ENCODE data around the gene POLR1H.

Gene POLR1H

DNA sequence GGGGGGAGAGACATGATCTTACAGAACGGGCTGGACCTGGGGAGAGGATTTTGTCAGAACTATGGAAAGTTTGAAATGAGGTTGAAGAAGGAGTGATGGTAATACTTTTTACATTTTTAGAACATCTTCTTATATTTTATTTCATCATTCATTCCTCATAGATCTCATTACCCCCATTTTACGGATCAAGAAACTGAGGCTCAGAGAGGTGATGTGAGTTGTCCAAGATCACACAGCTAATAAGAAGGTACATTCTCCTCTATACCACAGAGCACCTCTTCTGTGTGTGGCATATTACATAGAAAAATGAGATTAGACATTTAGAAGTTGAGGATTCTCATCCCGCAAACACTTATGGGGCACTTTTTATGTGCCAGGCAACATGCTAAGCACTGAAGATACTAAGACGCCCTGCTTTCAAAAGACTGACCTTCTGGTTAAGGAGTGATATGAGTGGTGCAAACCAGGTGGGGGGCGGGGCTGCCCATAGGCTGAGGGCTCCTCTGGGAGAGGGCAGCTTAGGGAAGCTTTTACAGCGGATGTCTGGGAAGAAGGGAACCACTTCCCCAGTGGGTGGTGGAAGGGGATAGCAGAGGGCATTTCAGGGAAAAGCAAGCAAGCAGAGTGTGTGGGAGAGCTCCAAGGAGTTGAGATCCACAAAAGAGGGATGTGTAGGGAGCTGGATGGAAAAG lies 31.9 kb downstream of the POLR1H start:
- no peak for DNase-seq

DNA sequence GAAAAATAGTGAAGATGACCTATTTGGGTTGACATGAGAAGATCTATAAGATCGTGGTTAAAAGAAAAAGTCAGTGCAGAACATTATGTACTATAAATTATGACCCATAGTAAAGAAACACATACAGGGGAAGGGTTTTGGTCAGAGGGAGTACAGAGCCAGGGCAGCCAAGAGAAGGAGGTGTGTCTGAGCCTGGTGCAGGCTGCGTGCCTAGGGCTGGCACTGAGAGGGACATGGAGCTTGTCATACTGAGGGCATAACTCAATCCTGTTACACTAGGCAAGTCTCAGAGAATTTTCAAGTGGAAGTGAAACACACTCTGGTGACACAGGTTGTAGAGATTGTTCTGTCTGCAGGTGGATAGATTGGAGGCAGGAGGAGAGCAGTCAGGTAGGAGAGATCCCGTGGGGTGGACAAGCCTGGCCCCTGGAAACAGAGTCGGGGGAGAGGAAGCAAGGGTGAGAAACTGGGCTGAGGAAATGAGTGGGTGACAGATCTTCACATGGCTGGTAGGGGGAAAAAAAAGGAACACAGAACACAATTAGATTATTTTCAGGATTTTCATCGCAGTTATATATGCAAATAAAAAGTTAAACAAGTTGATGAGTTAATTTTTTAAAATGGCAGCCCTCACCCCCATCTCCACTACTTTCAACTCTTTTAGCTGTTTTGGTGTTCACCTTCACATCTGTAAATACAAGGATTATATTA lies 33.0 kb downstream of the POLR1H start:
- no peak for DNase-seq

DNA sequence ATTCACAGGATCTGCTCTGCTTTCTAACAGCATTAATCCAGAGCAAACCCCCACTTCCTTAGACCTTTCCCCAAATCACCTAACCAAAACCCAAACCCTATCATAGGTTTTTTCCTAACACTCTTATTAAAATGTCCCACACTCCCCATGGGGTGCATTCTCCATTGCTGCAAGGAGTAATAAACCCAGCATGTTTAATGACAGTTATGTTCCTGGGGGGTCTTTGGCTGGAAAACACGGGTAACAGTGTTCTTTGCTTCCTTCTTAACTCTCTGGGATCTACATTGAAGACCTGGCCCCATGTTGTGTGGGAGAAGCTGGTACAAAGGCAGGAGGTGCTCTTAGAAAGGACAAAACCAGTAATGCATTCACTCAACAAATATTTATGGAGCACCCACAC lies 35.8 kb downstream of the POLR1H start:
- no peak for DNase-seq

DNA sequence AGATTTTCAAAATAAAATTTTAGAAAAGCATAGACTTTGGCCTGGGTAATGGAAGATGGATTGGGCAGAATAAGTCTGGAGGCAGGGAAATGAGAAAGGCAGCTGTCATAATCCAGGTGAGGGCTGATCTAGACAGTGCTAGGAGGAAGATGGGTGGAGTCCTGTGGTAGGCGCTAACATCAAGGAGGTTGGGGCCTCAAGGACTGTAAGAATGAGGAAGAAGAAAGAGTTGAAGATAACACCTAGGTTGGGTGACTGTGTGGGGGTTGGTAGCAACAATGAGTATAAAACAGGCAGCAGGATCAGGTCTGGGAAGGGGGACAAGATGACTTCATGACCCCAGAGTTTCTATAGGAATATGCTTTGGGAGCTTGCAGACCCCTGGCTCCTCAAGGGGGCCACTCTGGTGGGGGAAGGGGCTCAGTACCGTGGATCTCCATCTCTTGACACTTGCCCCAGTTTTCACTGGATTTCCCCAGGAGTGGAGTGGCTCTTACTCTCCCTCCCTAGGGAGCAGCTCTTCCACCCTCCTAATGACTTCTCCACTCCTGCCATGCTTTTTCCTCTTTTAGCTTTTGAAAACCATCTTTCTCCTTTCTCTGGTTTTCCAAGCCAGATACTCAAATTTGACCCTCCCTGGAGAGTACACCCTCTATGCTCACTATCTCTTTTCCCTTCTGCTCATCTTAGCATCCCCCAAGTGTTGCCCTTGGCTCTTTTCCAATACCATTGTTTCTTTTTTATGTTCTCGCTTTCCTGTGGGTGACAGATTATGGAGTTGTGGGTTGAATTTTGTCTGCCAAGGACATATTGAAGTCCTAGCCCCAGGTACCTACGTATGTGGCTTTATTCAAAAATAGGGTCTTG lies 37.1 kb downstream of the POLR1H start:
- DNase-seq, result no peak

DNA sequence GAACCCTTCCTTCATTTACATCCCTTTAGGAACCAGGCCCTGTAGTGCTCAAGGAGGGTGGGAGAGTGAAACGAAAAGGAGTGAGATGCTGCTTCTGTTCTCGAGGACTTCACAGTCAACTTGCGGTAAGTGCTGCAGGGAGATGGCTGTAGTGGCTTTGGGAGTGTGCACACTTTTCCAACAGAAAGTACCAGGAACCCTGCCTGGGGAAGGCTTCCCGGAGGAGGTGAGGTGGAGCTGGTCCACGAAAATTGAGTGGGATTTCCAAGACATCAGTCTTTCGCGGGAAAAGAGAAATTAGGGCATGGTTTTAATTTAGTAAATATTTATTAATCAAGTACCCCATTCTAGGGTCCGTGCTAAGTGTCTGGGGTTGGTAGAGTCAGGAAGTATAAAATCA lies 39.1 kb downstream of the POLR1H start:
- DNase-seq, result no peak

DNA sequence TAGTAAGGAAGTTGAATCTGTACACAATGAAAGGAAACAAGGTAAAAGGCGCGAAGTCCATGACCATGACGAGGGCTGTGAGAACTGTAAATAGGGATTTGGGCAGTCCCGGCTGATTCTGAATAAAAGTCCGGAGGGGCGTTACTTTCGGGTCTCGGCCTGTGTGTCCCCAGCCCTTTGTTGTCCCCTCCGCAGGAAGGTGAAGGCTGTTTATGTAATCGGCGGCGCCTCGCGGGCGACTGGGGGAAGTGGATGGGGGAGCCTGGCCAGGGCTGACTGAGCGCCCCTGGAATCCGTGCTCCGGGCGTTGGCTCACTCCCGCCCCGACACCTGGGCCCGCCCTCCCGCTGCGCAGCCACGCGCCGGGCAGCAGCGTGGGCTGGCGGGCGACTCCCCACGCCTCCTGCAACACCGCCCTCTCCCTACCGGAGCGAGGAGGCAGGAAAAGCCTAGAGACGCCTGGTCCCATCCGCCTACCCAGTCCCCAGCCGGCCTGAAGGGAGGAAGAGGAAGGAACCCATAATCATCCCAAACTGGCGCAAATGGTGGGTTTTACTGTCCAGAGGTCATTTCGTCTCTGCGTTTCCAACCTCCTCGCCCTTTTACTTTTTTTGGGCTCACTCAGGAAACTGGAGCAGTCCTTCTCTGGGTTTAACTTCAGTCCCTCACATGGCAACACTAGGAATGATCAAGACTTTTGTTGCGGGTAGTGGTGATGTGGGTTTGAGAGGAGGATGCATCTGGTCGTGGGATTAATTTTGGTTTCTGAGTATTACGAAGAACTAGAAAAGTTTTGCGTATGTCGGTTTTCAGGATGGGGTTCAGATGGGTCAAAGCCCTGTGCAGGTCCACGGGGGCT lies 39.7 kb downstream of the POLR1H start:
- peak; percentile 59 for DNase-seq

DNA sequence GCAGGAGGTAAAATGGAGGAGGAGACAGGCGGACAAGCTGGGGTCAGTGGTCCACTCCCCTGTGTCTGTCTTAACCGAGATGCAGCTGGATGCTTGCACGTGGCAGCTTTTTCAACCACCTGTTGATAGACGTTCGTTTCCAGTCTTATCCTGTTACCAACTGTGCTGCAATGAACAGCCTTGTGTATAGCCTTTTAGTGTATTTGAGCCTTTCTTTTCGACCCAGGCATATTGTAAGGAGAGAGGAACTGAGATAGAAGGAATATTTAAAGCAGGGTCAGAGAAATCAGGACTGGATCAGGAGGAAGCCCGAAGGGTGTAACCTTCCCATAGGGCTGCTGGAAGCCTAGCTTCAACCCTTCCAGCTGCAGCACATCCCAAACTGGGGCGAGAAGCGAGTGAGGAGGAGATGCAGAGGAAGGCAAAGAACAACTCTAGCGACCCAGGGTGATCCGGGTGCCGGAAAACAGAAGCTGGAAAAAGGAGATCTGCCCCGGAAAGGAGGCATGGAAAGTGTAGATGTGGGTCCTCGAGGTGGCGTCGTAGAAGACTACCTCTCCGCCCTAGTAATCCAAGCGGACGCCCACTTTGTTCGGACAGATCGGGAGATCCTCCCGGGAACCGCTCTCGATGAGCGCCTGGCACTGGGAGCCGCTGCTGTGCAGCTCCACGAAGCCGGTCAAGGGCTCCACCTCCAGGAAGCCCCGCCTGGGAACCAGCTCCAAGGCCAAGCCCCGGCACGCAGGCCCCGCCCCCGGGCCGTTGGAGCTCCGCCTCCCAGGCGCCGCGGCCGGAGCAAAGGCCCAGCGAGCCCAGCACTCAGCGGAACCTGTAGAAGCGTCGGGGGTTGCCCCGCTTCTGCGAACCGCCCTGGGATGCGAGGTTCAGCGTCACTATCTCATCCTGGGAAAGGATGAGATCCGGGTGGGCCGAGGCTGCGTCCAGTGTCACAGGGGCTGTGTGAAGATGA lies 40.7 kb downstream of the POLR1H start:
- peak; percentile 77 for DNase-seq

DNA sequence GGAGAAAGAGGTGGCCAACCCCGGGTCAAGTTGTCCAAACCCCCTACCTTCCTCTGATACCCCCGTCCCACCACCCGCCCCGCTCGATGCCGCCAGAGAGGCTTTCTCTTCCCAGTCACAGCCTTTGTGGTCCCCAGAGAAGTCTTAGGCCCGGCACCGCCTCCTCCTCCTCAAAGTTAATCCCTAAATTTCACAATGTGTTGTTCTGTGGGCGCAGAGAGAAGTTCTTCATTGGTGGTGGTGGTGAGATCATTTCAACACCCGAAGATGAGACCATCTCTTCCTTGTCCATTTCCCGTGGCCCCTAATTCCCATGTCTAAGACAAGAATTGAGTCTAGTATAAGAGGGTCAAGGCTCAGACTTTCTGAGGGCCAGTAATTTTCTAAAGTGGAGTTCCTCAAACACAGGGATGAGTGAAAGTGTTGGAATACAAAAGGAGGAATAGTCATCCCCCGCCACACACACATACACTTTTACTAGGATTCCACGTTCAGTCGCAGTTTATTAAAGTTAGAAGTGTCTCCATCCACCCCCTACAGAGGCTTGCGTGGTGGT lies 41.4 kb downstream of the POLR1H start:
- peak; percentile 30 for DNase-seq

DNA sequence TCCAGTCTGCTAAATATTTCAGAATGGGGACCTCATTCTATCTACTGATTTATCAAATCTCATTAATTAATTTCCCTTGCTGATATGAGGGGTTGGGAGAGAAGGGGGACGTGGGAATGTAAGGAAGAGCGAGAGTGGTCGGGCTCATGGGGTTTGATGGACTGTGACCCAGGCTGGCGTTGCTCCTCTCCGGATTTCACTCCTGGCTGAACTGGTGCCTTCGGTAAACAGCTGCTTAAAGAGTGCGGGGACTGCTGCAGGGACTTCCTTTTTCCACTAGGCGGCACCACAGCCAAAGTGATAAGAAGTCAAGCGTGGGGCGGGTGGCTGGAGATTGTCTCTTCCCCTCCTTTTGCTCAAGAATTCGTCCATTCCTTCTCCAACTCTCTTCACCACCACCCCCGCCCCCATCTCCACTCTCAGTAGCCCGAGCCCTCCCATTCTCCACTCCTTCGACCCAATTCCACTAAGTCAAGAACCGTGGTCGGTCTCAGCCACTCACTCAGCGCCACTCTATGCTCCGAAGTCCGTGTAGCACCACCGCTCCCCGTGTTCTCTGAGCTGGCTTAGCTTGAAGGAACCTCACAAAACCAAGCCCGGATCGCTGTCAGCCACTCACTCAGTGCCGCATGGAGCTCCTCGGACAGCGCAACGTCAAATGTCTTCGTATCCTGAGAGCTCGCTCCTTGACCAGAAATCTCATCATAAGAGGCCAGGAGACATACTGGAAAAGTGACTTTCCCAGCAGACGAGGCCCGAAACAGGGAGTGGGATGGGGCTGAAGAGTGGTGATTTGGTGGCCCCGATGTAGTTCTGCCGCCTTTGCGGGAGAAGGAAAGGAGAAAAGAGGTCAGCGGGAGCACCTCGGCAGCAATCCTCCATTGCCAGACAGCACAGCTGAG lies 42.2 kb downstream of the POLR1H start:
- peak; percentile 77 for DNase-seq

DNA sequence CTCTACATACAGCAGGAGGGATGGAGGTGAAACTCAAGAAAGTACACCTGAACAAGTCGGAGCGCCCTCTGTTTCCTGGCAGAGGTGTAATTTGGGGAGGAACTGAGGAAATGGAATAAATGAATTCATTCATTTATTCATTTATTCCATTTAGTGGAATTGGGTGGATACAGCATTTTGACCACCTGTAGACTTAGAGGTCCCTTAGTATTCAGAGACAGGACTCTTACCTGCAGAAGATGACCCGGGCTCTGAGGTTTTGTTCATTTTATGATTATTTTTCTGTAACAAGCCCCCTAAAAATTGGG lies 42.8 kb downstream of the POLR1H start:
- DNase-seq, result no peak

DNA sequence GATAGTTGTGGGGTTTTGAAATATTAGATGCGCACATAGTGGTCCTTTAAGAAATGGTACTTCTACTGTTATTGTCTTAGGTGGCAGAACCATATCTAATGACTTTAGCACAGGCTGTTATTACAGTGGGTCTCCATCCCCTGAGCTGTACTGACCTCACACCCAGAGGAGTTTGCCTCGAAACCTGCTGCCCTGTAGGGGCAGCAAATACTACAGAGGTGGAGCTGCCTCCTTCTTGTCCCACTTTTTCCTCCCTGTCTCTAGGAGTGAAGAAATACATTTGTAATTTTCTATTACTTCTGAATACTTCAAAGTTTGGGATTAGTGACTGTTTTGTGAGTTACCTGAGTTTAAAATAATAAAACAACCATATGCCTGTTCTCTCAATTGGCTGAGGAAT lies 43.6 kb downstream of the POLR1H start:
- no peak for DNase-seq

DNA sequence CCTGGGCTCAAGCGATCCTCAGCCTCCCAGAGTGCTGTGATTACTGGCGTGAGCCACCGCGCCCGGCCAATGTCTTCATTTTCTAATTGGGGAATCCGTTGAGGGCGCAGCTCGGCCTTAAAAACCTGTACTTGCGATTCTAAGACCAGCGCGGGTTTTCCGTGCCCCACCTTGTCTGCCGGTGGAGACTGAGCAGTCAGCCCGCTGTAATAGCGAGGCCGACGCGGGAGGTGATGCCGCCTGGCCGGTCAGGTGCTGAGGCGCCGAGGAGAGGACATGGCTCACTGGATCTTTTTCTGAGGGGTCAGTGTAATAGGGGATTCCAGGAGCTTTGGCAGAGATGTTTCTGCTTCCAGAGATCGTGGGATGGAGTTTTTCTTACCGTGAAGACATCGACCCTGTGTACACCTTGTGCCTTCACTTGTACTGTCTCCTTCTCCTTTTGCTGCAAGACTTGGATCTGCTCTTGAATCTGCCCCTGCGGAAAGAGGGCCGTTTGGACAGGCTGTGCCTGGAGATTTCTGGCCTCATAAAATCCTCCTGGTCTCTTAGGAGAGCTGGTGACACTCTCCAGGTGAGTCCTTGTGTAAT lies 50.3 kb downstream of the POLR1H start:
- DNase-seq, result no peak

DNA sequence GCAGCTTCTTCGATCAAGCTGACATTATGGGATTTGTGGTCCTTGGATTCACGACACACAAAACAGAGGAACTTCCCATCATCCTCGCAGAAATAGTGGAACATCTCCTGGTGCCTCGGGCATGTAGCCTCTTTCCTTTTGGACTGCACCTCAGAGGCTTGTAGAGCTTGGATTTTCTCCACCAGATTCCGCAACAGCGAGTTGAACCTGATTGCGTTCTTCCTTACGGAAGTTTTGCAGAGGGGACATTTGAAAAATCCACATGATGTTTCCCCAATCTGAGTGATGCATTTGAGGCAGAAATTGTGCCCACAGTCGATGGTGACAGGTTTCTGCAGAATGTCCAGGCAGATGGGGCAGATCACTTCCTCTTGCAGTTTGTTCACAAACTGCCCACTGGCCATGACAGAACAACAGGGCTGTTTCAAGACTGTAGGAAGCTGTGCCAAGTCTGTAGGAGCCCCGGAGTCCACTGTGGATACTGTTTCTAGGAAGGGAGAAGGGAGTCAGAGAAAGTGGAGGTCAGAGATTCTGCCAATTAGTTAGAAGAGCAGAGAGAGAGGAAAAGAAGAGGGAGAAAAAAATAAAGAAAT lies 51.4 kb downstream of the POLR1H start:
- DNase-seq, result no peak

DNA sequence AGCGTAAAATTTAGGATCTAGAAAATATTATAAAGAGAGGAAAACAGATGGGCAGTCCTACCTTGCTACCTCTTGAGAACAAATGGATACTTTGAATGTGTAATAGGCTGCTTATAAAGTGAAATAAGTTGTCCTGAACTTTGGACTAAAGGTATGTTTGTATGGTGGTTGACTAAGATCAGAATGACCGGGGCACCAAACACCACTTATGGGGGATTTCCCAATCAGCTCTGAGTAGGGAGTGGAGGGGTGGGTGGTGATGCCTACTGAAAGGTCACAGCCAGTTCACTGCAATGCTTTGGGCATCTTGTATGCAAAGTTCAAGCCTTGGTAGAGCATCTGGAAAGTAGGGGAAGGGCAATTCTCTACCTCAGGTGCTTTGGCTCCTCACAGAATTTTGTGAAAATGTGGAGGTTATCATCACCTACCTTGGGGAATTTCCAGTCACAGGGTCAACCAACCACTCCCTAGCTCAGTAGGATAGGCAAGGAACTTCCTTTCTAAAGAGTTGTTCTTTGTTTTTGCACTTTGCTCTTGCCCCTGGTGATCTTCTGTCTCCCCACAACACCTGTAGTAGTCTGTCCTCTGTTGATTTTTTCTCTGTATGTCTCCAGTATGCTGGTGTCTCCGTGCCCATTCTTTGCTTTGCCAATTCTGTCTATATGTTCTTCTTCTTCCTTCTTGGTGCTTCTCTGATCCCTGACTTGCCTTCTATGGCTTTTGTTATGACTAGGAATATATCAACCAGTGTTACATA lies 52.1 kb downstream of the POLR1H start, which contains the start of gene TRIM31:
TRIM31 (minus strand) TSS at position 88 of the 757 bp plus-strand sequence. CDS start 285 bp downstream, outside the sequence.
- no peak for DNase-seq

DNA sequence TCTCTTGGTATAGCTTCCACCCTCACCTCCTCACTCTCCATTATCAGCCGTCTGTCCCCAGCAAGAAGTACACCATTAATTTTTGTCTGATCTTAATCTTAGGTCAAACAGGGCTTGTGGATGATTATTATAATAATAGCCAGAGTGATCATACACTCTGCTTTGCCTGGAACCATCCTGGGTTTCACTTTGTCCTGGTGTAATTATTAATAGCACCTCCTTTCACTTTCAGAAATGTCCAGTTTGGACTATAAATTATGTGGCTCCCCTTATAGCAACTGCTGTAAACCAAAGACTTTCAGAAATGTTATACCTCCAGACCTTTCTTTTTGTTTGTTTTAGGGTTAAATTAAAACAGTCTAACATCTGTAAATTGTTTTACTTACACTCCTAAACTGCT lies 52.8 kb downstream of the POLR1H start:
- no peak for DNase-seq
